HG03175 (cell line): Measurements from ENCODE around the gene CNTNAP5.

Experiments
- ATAC-seq: cut with Tn5 transposase; IDR thresholded peaks from one replicate; pipeline ENCODE4 v1.9.1; 2021; ENCODE audit warnings: mild to moderate bottlenecking, moderate library complexity; ENCODE audit not compliant: unreplicated experiment

The CNTNAP5 gene

GRCh38 chr2:124763611-124764010 lies 738.5 kb downstream of the CNTNAP5 start:
- ATAC-seq, result no peak

- ATAC-seq, result no peak
Measured at GRCh38 chr2:124774781-124775180, 749.7 kb downstream of the CNTNAP5 start.

- ATAC-seq, result no peak
Measured at GRCh38 chr2:124776332-124776731, 751.2 kb downstream of the CNTNAP5 start.

GRCh38 chr2:124778076-124778475 lies 753.0 kb downstream of the CNTNAP5 start:
- no peak for ATAC-seq

- ATAC-seq, result no peak
Measured at GRCh38 chr2:124796647-124797046, 771.6 kb downstream of the CNTNAP5 start.

- ATAC-seq, result no peak
Measured at GRCh38 chr2:124797049-124797448, 772.0 kb downstream of the CNTNAP5 start.

GRCh38 chr2:124798551-124798950 lies 773.5 kb downstream of the CNTNAP5 start:
- no peak for ATAC-seq

GRCh38 chr2:124804014-124804940 lies 779.2 kb downstream of the CNTNAP5 start:
- ATAC-seq, result peak; percentile 71

- peak; percentile 59 for ATAC-seq
Measured at GRCh38 chr2:124805060-124805459, 780.0 kb downstream of the CNTNAP5 start.

GRCh38 chr2:124810132-124810531 lies 785.0 kb downstream of the CNTNAP5 start:
- ATAC-seq, result no peak

GRCh38 chr2:124814968-124815745 lies 790.1 kb downstream of the CNTNAP5 start:
- no peak for ATAC-seq

- ATAC-seq, result no peak
Measured at GRCh38 chr2:124816007-124816406, 790.9 kb downstream of the CNTNAP5 start.

GRCh38 chr2:124822516-124822915 lies 797.4 kb downstream of the CNTNAP5 start:
- no peak for ATAC-seq

- no peak for ATAC-seq
Measured at GRCh38 chr2:124824441-124824840, 799.4 kb downstream of the CNTNAP5 start.

GRCh38 chr2:124832521-124832920 lies 807.4 kb downstream of the CNTNAP5 start:
- ATAC-seq, result no peak

GRCh38 chr2:124834331-124834730 lies 809.2 kb downstream of the CNTNAP5 start:
- ATAC-seq, result no peak

GRCh38 chr2:124835331-124835730 lies 810.2 kb downstream of the CNTNAP5 start:
- ATAC-seq, result no peak

- ATAC-seq, result no peak
Measured at GRCh38 chr2:124836416-124836815, 811.3 kb downstream of the CNTNAP5 start.

GRCh38 chr2:124837496-124837895 lies 812.4 kb downstream of the CNTNAP5 start:
- no peak for ATAC-seq

- no peak for ATAC-seq
Measured at GRCh38 chr2:124838406-124838805, 813.3 kb downstream of the CNTNAP5 start.

GRCh38 chr2:124867247-124867646 lies 842.2 kb downstream of the CNTNAP5 start:
- no peak for ATAC-seq

GRCh38 chr2:124874219-124874618 lies 849.1 kb downstream of the CNTNAP5 start:
- no peak for ATAC-seq
